Skeletal muscle tissue (tissue), 4 donors: ENCODE data around the gene BCL2L13. TPM values are rescaled to one million over a fixed set of nuclear protein-coding genes. Genes with fewer than 3 reads are reported as not detected.
A peak's percentile ranks its signal among the peaks of the same experiment; 100 is the strongest.

Experiments
- H3K27ac ChIP-seq: one replicate; pipeline ENCODE4 v1.7.0; 2013; ENCODE audit warnings: mild to moderate bottlenecking, low read depth, low read length, inconsistent platforms
- H3K27me3 ChIP-seq, 3 donors: one replicate each; pipeline ENCODE4 v1.7.0; 2013; ENCODE audit warnings: low read length in 3 of 3; ENCODE audit not compliant: control insufficient read depth in 3 of 3, insufficient read depth in 3 of 3
- H3K36me3 ChIP-seq, 3 donors: one replicate each; pipeline ENCODE4 v1.7.0; 2013; ENCODE audit warnings: low read length in 3 of 3; ENCODE audit not compliant: control insufficient read depth in 3 of 3, insufficient read depth in 3 of 3
- H3K4me1 ChIP-seq, 3 donors: one replicate each; pipeline ENCODE4 v1.7.0; 2013; ENCODE audit warnings: low read length in 3 of 3, mild to moderate bottlenecking in 3 of 3; ENCODE audit not compliant: control insufficient read depth in 3 of 3, insufficient read depth in 3 of 3
- H3K4me3 ChIP-seq, 3 donors: one replicate each; pipeline ENCODE4 v1.7.0; 2013; ENCODE audit warnings: low read length in 3 of 3
- H3K9ac ChIP-seq, 3 donors: one replicate each; pipeline ENCODE4 v1.7.0; 2013; ENCODE audit warnings: low read length in 3 of 3, mild to moderate bottlenecking in 3 of 3, moderate library complexity in 2 of 3, low read depth in 1 of 3
- H3K9me3 ChIP-seq, 3 donors: one replicate each; pipeline ENCODE4 v1.7.0; 2013; ENCODE audit warnings: low read length in 3 of 3; ENCODE audit not compliant: control insufficient read depth in 3 of 3
- total RNA-seq: library from RNA; depleted of rRNA; stranded (reverse); fragments of >200 nt; gene quantifications from one replicate; pipeline ENCODE4 v1.2.3, GENCODE V29; 2014
- donor health status: Osteomylitis.

The BCL2L13 gene
- total RNA-seq, 1 donor from 2014 or later = 41.2 TPM

DNA sequence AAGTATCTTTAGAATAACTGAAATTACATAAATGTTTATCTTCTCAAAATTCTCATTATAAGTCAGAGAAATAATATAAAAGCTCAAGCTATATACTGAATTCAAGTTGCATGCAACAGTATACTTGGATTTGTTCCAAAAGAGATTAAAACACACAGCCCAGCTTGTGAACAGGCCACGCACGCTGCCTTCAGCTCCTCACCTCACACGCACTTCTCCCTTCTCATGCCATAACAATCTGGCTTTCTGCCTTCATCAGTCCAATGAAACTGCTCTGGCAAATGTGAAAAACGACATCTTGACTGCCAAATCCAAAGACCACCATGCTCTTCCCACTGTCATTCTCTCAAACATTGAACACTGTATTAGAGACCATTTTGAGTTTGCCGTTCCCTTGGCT, 32.1 kb upstream of the BCL2L13 start:
- H3K9ac ChIP-seq = no peak overlapping the region
- no peaks in the 10 kb centered on the region for H3K9me3 ChIP-seq
- peaks cover 0 to 8% (median 7%) of the 10 kb centered on the region in 3 donors for H3K36me3 ChIP-seq
- H3K4me1 ChIP-seq = peaks cover 3 to 4% (median 4%) of the 10 kb centered on the region in 3 donors
- no peak overlapping the region for H3K27ac ChIP-seq
- H3K27me3 ChIP-seq = no peaks in the 10 kb centered on the region
- no peak overlapping the region for H3K4me3 ChIP-seq

DNA sequence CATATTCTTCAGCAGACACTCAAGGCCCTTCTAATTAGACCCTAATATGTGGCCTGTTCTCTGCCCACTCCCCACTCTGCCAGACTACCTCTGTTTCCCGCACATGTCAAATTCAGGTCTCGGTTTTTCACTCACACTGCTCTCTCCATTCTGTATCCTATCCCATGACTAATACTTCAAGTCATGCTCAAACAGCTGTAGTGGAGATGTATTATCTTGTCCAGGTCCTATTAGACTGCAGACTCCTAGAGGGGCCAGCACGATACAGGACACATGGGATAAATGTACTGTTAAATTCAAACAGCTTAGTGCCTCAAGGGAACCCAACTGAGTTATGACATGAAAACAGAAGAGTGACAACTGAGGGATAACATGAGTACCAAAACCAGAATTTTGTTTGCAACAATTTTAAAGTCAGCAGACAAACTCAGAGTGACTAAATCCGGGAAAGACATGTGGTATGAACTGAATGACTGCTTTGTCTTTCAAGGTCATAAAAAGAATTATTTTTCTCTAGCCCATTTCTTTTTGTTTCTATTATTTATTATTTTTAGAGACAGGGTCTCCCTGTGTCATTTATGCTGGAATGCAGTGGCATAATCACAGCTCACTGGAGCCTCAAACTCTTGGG, 30.6 kb upstream of the BCL2L13 start:
- H3K9ac ChIP-seq = no peak overlapping the region
- no peaks in the 10 kb centered on the region for H3K9me3 ChIP-seq
- peaks cover 8 to 23% (median 22%) of the 10 kb centered on the region in 3 donors for H3K36me3 ChIP-seq
- H3K4me3 ChIP-seq = no peak overlapping the region
- H3K4me1 ChIP-seq = peaks cover 3 to 4% (median 4%) of the 10 kb centered on the region in 3 donors
- no peaks in the 10 kb centered on the region for H3K27me3 ChIP-seq
- H3K27ac ChIP-seq = no peak overlapping the region

- Histone ChIP-seq H3K4me1 (no peaks in the 10 kb centered on the region), H3K4me3 (no peak overlapping the region), H3K27me3 (no peaks in the 10 kb centered on the region), H3K27ac (no peak overlapping the region), H3K36me3 (peaks cover 8 to 26% (median 21%) of the 10 kb centered on the region in 3 donors), H3K9ac (no peak overlapping the region), H3K9me3 (no peaks in the 10 kb centered on the region)
These were observed 26.5 kb upstream of the BCL2L13 start for GRCh38 chr22:17612057-17612456.

- H3K27ac ChIP-seq = no peak overlapping the region
- no peak overlapping the region for H3K9ac ChIP-seq
- H3K9me3 ChIP-seq = no peaks in the 10 kb centered on the region
- H3K27me3 ChIP-seq = no peaks in the 10 kb centered on the region
- H3K4me3 ChIP-seq = no peak overlapping the region
- H3K36me3 ChIP-seq = peaks cover 8 to 26% (median 22%) of the 10 kb centered on the region in 3 donors
- H3K4me1 ChIP-seq = no peaks in the 10 kb centered on the region
These were observed 25.3 kb upstream of the BCL2L13 start for GRCh38 chr22:17613280-17613679.

DNA sequence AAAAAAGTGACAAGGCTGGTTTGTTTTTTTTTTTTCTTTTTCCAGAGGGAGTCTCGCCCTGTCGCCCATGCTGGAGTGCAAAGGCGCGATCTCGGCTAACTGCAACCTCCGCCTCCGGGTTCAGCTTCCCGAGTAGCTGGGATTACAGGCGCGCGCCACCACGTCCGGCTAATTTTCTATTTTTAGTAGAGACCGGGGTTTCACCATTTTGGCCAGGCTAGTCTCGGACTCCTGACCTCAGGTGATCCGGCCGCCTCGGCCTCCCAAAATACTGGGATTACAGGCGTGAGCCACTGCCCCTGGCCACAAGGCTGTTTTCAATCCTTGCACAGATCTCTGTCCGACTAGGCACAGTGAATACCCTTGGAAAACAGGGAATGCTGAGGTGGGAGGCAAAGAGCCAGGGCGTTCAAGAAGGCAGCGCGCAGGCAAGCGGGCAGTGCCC, 10.6 kb upstream of the BCL2L13 start:
- Histone ChIP-seq H3K9me3 (no peaks in the 10 kb centered on the region), H3K27me3 (no peaks in the 10 kb centered on the region), H3K4me1 (peaks cover 10 to 13% (median 12%) of the 10 kb centered on the region in 3 donors), H3K36me3 (peaks cover 0 to 5% (median 4%) of the 10 kb centered on the region in 3 donors), H3K9ac (peak overlapping the region; percentile 98 to 100 (median 100)), H3K4me3 (peak overlapping the region; percentile 92 to 100 (median 100)), H3K27ac (peak overlapping the region; percentile 90)

- Histone ChIP-seq H3K36me3 (peaks cover 0 to 5% (median 4%) of the 10 kb centered on the region in 3 donors), H3K4me3 (peak within 1 kb of the TSS; percentile 92 to 100 (median 100)), H3K27me3 (no peaks in the 10 kb centered on the region), H3K9ac (peak within 1 kb of the TSS; percentile 98 to 100 (median 100)), H3K27ac (peak within 1 kb of the TSS; percentile 90), H3K4me1 (peaks cover 10 to 13% (median 12%) of the 10 kb centered on the region in 3 donors), H3K9me3 (no peaks in the 10 kb centered on the region)
These were observed 10.0 kb upstream of the BCL2L13 start, which contains the start of gene ATP6V1E1 for GRCh38 chr22:17628406-17629172. Gene ATP6V1E1, minus strand, starts transcription at chr22:17628749. Its CDS starts 114 bp downstream, at chr22:17628635.

GRCh38 chr22:17629173-17629489, 9.4 kb upstream of the BCL2L13 start:
- Histone ChIP-seq H3K4me1 (peaks cover 10 to 13% (median 12%) of the 10 kb centered on the region in 3 donors), H3K27ac (peak overlapping the region; percentile 90), H3K4me3 (peak overlapping the region; percentile 92 to 100 (median 100)), H3K36me3 (peaks cover 0 to 5% (median 0%) of the 10 kb centered on the region in 3 donors), H3K9ac (peak overlapping the region; percentile 77 to 100 (median 78)), H3K27me3 (no peaks in the 10 kb centered on the region), H3K9me3 (no peaks in the 10 kb centered on the region)

GRCh38 chr22:17629641-17630040, 8.9 kb upstream of the BCL2L13 start:
- H3K4me3 ChIP-seq = peak overlapping the region in 1 of 3 donors; percentile 100
- peaks cover 0 to 5% (median 0%) of the 10 kb centered on the region in 3 donors for H3K36me3 ChIP-seq
- H3K4me1 ChIP-seq = peaks cover 10 to 13% (median 12%) of the 10 kb centered on the region in 3 donors
- H3K27ac ChIP-seq = peak overlapping the region; percentile 90
- no peak overlapping the region for H3K9ac ChIP-seq
- H3K27me3 ChIP-seq = no peaks in the 10 kb centered on the region
- H3K9me3 ChIP-seq = no peaks in the 10 kb centered on the region

GRCh38 chr22:17631076-17631565, 7.4 kb upstream of the BCL2L13 start:
- Histone ChIP-seq H3K27me3 (no peaks in the 10 kb centered on the region), H3K27ac (no peak overlapping the region), H3K4me3 (no peak overlapping the region), H3K36me3 (peaks cover 0 to 5% (median 0%) of the 10 kb centered on the region in 3 donors), H3K4me1 (peaks cover 10 to 13% (median 12%) of the 10 kb centered on the region in 3 donors), H3K9me3 (no peaks in the 10 kb centered on the region), H3K9ac (no peak overlapping the region)
